LNCaP clone FGC (cell line): Measurements from ENCODE around the gene PTPRG.

Experiments used
- DNase-seq: peaks from one replicate; pipeline ENCODE4 v3.0.0-alpha.2; 2011; ENCODE audit warnings: low read depth
- H3K4me3 ChIP-seq: 2 replicates; pipeline ENCODE4 v1.5.1; 2011; ENCODE audit warnings: mild to moderate bottlenecking, low read depth, low read length, control low read depth
- CTCF ChIP-seq: IDR thresholded peaks from 2 replicates; pipeline ENCODE4 v1.5.1; 2012; ENCODE audit warnings: mild to moderate bottlenecking; ENCODE audit not compliant: control insufficient read depth, insufficient read depth; ENCODE audit errors: extremely low read depth

PTPRG gene

GRCh38 chr3:61561374-61562041, at the start of gene PTPRG:
PTPRG (plus strand) TSS chr3:61561571; CDS start chr3:61562288, 717 bp downstream.
- H3K4me3 ChIP-seq, result peak within 1 kb of the TSS; percentile 80
- peak; percentile 85 for DNase-seq
- no peak for TF ChIP-seq CTCF

GRCh38 chr3:61518590-61518989, 42.8 kb upstream of the PTPRG start:
- no peak for TF ChIP-seq CTCF
- H3K4me3 ChIP-seq, result no peak overlapping the region
- DNase-seq, result no peak

GRCh38 chr3:61520966-61521628, 40.3 kb upstream of the PTPRG start:
- no peak for DNase-seq
- no peak for TF ChIP-seq CTCF
- no peak overlapping the region for H3K4me3 ChIP-seq

- DNase-seq, result no peak
- no peak for TF ChIP-seq CTCF
These were observed 39.3 kb upstream of the PTPRG start for GRCh38 chr3:61522060-61522459.

GRCh38 chr3:61522626-61523025, 38.7 kb upstream of the PTPRG start:
- no peak for DNase-seq
- TF ChIP-seq CTCF, result no peak
- no peak overlapping the region for H3K4me3 ChIP-seq

More at GRCh38 chr3:61522060-61522459, 39.3 kb upstream of the PTPRG start:
- no peak overlapping the region for H3K4me3 ChIP-seq

GRCh38 chr3:61524933-61525332, 36.4 kb upstream of the PTPRG start:
- no peak for DNase-seq
- H3K4me3 ChIP-seq, result no peak overlapping the region
- TF ChIP-seq CTCF, result no peak
